Right lobe of liver (tissue), 4 donors: ENCODE data around the gene FAH.

Source experiments
- CTCF ChIP-seq, 4 donors: fragments of 200-600 bp in 3 of 4; fragments of 450-650 bp in 1 of 4; IDR thresholded peaks; one replicate each; pipeline versions ENCODE4 v1.5.1 to v1.8.0; 2016 to 2022; ENCODE audit warnings: antibody characterized with exemption in 4 of 4, mild to moderate bottlenecking in 2 of 4
- POLR2A ChIP-seq: fragments of 450-650 bp; IDR thresholded peaks from one replicate; pipeline ENCODE4 v1.6.1; 2017; ENCODE audit warnings: antibody characterized with exemption, mild to moderate bottlenecking
- donor health status: DM: no; HTN: no; CAD: no.
- donor health status: DM: no; HTN: no; CAD: no.
- donor health status: DM: no; HTN: yes; CAD: no.

- TF ChIP-seq CTCF (IDR thresholded peaks at IDR 0.05) (no peak), POLR2A (no peak)
These were observed 33.8 kb downstream of the FAH start for GRCh38 chr15:80186597-80186996.
